Immature natural killer cell (primary cell): ENCODE measurements around the gene ACBD6. TPM values are rescaled to one million over a fixed set of nuclear protein-coding genes. Genes with fewer than 3 reads are reported as not detected.

Experiments used
- DNase-seq, 3 donors: peaks; one replicate each; pipeline ENCODE4 v3.0.0; 2022; ENCODE audit warnings: mixed read lengths in 1 of 3
- H3K27ac Mint-ChIP-seq, 6 donors: one replicate each; pipeline ENCODE4 v1.8.0; 2020; ENCODE audit warnings: mixed read lengths in 6 of 6, mild to moderate bottlenecking in 5 of 6, inconsistent platforms in 4 of 6, moderate library complexity in 3 of 6
- H3K27me3 Mint-ChIP-seq, 3 donors: one replicate each; pipeline ENCODE4 v1.8.0; 2020 to 2021; ENCODE audit warnings: low read depth in 3 of 3, mild to moderate bottlenecking in 3 of 3, mixed read lengths in 3 of 3, moderate library complexity in 3 of 3, inconsistent platforms in 1 of 3
- H3K36me3 Mint-ChIP-seq, 3 donors: one replicate each; pipeline ENCODE4 v1.8.0; 2020; ENCODE audit warnings: mixed read lengths in 3 of 3, inconsistent platforms in 2 of 3, mild to moderate bottlenecking in 2 of 3
- H3K4me1 Mint-ChIP-seq, 2 donors: one replicate each; pipeline ENCODE4 v1.8.0; 2020; ENCODE audit warnings: inconsistent platforms in 2 of 2, mild to moderate bottlenecking in 2 of 2, mixed read lengths in 2 of 2, moderate library complexity in 1 of 2
- H3K4me3 Mint-ChIP-seq, 5 donors: one replicate each; pipeline ENCODE4 v1.8.0; 2020; ENCODE audit warnings: mild to moderate bottlenecking in 5 of 5, mixed read lengths in 5 of 5, inconsistent platforms in 3 of 5, moderate library complexity in 3 of 5
- H3K9me3 Mint-ChIP-seq, 6 donors: one replicate each; pipeline ENCODE4 v1.8.0; 2020; ENCODE audit warnings: mild to moderate bottlenecking in 6 of 6, mixed read lengths in 6 of 6, inconsistent platforms in 4 of 6, moderate library complexity in 3 of 6
- polyA plus RNA-seq, 3 donors: library from polyadenylated mRNA; unstranded; fragments of 300-500 nt; fragmentation: Illumina TruSeq; gene quantifications; one replicate each; pipeline ENCODE4 v1.2.3, GENCODE V29; 2021

The ACBD6 gene
- polyA plus RNA-seq, 3 donors from 2014 or later: 30.5 to 39.2 (median 38.1) TPM

DNA sequence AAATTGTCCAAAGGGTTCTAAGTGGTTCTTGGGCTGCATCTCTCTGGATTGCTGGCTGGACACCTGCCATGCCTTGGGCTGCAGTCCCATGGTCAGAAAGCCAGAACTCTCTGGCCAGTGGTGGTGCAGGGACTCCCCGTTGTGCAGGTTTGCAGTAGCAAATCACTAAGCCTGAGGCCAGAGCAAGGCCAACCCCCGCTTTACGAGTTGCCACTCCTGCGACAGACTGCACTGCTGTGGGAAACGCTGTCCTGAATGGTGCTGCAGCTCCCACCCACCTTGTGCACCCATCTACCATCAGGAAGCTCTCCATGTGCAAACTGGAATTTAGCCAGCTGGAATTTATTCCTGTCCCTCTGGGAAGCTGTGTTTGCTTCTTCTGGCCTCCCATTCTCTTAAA is 226.7 kb downstream of the ACBD6 start:
- no peak for DNase-seq
- H3K9me3 Mint-ChIP-seq: no peaks in the 10 kb centered on the region
- no peak overlapping the region for H3K4me3 Mint-ChIP-seq
- no peaks in the 10 kb centered on the region for H3K27me3 Mint-ChIP-seq
- H3K4me1 Mint-ChIP-seq: no peaks in the 10 kb centered on the region
- no peak overlapping the region for H3K27ac Mint-ChIP-seq
- H3K36me3 Mint-ChIP-seq: peaks cover 23 to 38% (median 35%) of the 10 kb centered on the region in 3 donors

DNA sequence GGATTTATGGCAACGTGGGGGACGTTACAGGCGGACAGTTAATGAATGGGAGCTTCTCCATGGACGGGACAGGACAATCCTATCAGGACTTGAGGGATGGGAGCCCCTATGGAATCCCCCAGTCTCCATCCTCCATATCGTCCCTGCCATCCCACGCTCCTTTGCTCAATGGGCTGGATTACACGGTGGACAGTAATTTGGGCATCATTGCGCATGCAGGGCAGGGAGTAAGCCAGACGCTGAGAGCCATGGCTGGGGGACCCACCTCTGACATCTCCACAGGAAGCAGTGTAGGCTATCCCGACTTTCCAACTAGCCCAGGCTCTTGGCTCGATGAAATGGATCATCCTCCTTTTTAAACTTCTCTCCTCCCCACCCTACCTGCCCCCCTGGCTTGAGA is 228.2 kb downstream of the ACBD6 start:
- no peaks in the 10 kb centered on the region for H3K9me3 Mint-ChIP-seq
- no peak for DNase-seq
- H3K36me3 Mint-ChIP-seq: peaks cover 23 to 32% (median 31%) of the 10 kb centered on the region in 3 donors
- no peaks in the 10 kb centered on the region for H3K27me3 Mint-ChIP-seq
- H3K4me3 Mint-ChIP-seq: no peak overlapping the region
- no peak overlapping the region for H3K27ac Mint-ChIP-seq
- no peaks in the 10 kb centered on the region for H3K4me1 Mint-ChIP-seq

DNA sequence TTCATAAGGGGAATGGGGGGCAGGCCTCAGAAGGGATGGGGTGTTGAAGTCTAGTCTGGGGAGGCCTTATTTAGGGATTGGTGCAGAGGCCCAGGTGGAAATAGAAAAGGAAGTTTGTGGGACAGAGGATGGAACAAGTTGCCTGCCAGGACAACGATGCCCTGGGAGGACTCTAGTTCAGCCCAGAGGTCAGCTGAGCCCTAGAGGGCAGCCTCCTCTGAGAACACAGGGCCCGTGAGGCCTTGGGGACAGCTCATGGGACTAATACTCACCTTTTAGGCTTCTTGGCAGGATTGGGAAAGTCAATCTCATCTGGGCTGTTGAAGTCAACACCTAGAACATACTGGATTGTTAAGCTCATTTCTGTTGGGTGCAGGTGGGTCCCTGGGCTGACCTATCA is 229.3 kb downstream of the ACBD6 start:
- no peaks in the 10 kb centered on the region for H3K4me1 Mint-ChIP-seq
- DNase-seq: no peak
- no peaks in the 10 kb centered on the region for H3K27me3 Mint-ChIP-seq
- H3K9me3 Mint-ChIP-seq: no peaks in the 10 kb centered on the region
- no peak overlapping the region for H3K27ac Mint-ChIP-seq
- H3K4me3 Mint-ChIP-seq: no peak overlapping the region
- H3K36me3 Mint-ChIP-seq: peaks cover 15 to 31% (median 31%) of the 10 kb centered on the region in 3 donors

DNA sequence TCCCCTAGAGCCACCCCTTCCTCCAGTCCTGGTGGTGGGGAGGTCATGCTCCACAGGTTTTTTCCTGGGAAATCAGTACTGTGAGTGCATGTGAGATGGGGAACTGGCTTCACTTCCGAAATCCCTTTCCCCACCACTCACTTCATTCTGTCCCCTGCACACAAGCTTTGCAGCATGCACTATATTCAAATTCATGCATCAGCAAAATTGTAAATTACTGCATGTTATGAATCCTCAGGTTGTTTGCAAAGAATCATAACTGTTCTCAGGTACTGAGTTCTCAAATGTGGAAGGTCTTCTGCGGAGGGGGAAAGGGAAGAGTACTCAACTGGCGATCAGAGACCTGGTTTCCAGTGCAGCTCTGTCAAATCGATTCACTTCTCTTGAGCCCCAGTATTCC is 230.0 kb downstream of the ACBD6 start:
- Mint-ChIP-seq H3K36me3 (peaks cover 9 to 25% (median 25%) of the 10 kb centered on the region in 3 donors), H3K4me3 (no peak overlapping the region), H3K4me1 (no peaks in the 10 kb centered on the region), H3K27me3 (no peaks in the 10 kb centered on the region), H3K27ac (no peak overlapping the region), H3K9me3 (no peaks in the 10 kb centered on the region)
- DNase-seq: no peak

DNA sequence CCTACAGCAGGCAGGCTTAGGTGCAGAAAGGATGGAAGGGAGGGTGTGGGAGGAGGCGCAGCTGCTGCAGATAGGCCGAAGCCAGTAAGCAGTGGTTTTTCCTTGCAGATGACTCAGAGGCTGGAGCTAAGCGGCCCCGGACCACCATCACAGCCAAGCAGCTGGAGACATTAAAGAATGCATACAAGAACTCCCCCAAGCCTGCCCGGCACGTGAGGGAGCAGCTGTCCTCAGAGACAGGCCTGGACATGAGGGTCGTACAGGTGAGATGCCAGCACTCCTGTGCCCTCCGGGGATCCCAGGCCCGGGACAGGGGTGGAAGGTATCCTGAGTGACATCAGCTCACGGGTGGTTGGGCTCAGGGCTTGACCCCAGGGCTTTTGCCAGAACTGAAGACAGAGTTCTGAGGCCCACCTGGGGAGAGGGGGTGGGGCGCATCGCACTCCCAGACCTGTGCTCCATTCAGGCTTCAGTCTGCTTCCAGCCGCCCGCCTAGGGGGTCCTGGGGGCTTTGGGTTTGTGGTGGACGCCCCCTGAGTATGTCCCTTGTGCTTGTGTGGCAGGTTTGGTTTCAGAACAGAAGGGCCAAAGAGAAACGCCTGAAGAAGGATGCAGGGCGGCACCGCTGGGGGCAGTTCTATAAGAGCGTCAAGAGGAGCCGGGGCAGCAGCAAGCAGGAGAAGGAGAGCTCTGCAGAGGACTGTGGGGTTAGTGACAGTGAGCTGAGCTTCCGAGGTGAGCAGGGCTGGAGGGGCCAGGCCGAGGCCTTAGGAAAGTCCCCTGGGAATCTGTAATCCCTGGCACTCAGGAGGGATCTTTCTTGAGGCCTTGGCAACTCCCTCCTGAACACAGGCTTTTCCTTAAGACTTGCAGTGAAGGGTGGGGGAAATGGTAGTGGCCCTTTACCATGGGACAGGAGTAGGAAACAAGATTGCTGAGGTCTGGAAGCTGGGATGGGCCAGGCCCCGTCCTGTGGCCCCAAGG is 230.8 kb downstream of the ACBD6 start:
- no peak for DNase-seq
- no peaks in the 10 kb centered on the region for H3K27me3 Mint-ChIP-seq
- peaks cover 4 to 24% (median 21%) of the 10 kb centered on the region in 3 donors for H3K36me3 Mint-ChIP-seq
- H3K4me3 Mint-ChIP-seq: no peak overlapping the region
- no peaks in the 10 kb centered on the region for H3K9me3 Mint-ChIP-seq
- H3K27ac Mint-ChIP-seq: no peak overlapping the region
- no peaks in the 10 kb centered on the region for H3K4me1 Mint-ChIP-seq

DNA sequence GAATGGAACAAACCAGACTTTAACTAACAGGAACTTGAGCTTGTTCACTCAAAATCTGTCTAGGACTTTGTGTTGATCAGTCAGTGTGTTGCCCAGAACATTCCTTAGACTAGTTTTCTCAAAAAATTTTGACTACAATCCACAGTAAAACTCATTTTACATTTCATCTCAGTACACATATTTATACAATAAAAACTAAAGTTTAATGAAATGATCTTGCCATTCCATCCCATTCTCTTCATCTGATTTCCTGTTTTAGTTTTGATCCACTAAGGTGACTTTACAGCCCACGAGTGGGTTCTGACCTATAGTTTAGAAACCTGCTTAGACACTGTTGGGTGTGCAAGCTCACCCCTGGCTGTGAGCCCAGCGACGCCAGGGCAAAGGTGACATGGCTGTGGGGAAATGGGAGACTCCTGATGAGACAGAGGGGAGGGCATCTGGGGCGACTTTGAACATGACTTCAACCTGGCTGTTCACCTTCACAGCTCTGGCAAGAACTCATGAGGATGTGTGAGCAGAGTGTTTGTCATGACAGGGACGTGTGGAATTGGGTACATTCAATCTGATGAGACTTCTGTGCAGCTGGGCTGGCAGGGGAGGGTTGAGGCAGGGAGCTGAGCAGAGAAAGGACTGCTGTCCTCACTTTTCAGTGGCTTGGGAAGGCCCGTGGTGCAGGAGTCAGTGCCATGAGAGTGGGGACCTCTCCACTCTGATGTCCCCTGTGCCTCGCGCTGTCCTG is 231.7 kb downstream of the ACBD6 start:
- no peak for DNase-seq
- Mint-ChIP-seq H3K9me3 (no peaks in the 10 kb centered on the region), H3K36me3 (peaks cover 4 to 24% (median 17%) of the 10 kb centered on the region in 3 donors), H3K27ac (peak overlapping the region in 1 of 6 donors; percentile 4), H3K4me3 (no peak overlapping the region), H3K27me3 (no peaks in the 10 kb centered on the region), H3K4me1 (no peaks in the 10 kb centered on the region)

DNA sequence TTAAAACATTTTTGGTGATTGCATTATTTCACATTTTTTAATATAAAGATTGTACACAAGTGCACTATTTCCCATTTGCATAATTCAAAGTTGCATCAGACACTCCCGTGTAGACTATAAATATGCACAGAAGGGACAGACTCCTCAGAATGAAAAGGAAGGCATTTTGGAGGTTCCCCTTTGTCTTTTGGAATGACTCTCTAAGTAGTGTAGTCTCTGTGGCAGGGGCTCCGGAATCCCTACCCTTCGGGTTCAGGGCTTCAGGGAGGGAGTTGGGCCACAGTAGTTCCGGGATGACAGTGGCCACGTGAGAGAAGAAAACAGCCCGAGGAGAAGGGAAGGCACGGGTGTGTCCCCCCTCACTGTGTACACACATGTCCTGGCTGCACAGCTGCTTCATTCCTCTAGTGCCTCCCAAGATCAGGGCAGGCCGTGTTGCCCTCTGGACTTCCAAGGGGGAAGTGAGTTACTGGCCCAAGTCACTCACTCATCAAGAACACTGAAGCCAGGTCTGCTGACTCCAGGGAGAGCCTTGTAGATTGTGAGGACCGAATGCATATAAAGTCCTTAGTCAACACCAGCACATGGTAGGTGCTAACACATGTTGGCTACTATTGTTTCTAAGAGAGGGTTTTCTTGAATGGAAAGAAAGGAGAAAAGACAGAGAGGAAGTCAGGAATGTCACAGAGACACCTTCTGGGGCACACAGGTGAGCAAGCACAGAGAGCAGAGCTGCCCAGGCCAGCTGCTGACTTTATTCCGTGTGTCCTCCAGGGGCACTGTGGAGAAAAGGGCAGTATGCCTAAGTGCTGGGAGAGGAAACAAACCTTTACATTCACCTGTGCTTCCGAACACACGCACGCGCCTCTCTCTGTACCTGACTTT is 232.5 kb downstream of the ACBD6 start:
- peaks cover 1 to 20% (median 13%) of the 10 kb centered on the region in 3 donors for H3K36me3 Mint-ChIP-seq
- H3K27me3 Mint-ChIP-seq: no peaks in the 10 kb centered on the region
- H3K9me3 Mint-ChIP-seq: no peaks in the 10 kb centered on the region
- H3K4me1 Mint-ChIP-seq: no peaks in the 10 kb centered on the region
- DNase-seq: no peak
- no peak overlapping the region for H3K4me3 Mint-ChIP-seq
- H3K27ac Mint-ChIP-seq: no peak overlapping the region

DNA sequence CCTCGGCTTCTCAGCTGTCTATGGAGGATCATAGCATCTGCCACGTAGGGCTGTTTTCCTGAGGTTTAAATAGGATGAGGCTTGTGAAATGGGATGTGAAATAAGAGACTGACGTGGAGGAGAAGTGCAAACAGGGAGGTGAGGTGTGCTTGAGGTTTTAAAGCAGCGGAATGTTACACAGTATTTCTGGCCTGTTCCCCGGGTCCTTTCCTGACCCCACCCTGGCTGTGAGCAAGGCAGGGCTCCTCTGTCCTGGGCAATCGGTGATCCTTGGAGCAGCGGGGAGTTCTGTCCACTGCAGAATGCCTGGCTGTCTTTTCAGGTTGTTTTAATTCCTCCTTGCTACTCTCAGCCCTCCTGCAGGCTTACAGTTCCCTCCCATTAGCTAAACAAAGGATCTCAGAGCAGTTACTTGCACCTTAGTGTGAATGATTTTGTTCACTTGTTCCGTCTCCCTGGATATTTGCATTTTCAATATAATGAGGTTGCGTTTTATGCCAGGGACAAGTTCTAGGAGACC is 233.8 kb downstream of the ACBD6 start:
- Mint-ChIP-seq H3K4me3 (no peak overlapping the region), H3K36me3 (peaks cover 0 to 10% (median 5%) of the 10 kb centered on the region in 3 donors), H3K9me3 (no peaks in the 10 kb centered on the region), H3K27me3 (peaks cover 0 to 2% (median 0%) of the 10 kb centered on the region in 3 donors), H3K27ac (peak overlapping the region in 1 of 6 donors; percentile 23), H3K4me1 (no peaks in the 10 kb centered on the region)
- no peak for DNase-seq

DNA sequence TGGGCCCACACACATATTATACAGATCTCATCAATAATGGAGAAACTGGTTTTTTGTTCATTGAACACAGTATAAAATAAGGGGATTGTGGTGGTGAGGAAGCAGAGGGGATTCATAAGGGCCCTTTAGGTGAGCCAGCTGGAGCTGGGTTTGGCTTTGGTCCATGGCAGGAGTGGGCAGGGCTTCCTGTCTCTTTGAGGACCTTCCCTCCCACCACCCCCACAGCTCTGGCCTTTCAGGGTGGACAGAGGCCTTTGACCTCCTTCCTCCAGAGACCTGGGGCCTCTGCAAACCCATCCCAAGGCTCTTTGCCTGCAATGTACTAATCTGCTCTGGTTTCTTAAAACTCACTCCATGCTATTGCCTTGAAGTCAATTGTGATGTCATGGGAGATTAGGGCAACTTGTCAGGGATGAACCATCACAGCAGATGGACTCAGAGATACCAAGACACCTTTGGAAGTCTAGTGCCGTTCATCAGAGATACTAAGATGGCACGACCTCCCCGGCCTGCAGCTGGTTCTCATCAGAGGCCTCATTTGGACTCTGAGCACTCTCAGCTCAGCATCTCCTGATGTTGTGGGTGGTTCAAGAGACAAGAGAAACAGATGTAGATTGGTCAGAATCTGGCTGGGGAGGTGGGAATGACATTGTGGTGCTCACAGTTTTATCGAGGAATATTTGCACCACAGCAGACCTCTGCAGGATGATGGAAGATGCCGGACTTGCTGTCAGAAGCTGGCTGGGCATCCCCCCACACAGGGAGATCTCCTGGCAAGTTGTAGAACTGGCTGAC is 234.4 kb downstream of the ACBD6 start:
- H3K36me3 Mint-ChIP-seq: peaks cover 0 to 6% (median 0%) of the 10 kb centered on the region in 3 donors
- no peaks in the 10 kb centered on the region for H3K9me3 Mint-ChIP-seq
- H3K27me3 Mint-ChIP-seq: peaks cover 0 to 2% (median 0%) of the 10 kb centered on the region in 3 donors
- H3K27ac Mint-ChIP-seq: peak overlapping the region in 2 of 6 donors; percentile 6 to 23
- no peak for DNase-seq
- H3K4me1 Mint-ChIP-seq: no peaks in the 10 kb centered on the region
- no peak overlapping the region for H3K4me3 Mint-ChIP-seq

DNA sequence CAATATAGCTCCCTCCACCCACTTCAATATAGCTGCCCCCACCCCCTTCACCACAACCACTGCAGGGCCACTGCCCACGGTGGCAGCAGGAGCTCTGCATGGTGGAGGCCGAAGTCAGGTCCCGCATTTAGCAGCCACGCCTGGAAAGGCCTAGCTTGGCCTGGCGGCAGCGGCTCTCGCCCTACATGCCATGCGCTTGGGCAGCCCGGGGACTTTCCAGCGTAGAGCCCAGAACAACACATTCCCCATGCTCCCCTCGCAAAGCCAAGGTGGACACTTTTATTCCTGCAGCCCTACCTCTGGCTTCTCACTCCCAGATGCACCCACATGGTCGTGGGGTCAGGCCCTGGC is 235.2 kb downstream of the ACBD6 start:
- Mint-ChIP-seq H3K36me3 (peaks cover 0 to 6% (median 0%) of the 10 kb centered on the region in 3 donors), H3K27ac (no peak overlapping the region), H3K4me3 (no peak overlapping the region), H3K9me3 (no peaks in the 10 kb centered on the region), H3K4me1 (no peaks in the 10 kb centered on the region), H3K27me3 (peaks cover 0 to 2% (median 0%) of the 10 kb centered on the region in 3 donors)
- no peak for DNase-seq

DNA sequence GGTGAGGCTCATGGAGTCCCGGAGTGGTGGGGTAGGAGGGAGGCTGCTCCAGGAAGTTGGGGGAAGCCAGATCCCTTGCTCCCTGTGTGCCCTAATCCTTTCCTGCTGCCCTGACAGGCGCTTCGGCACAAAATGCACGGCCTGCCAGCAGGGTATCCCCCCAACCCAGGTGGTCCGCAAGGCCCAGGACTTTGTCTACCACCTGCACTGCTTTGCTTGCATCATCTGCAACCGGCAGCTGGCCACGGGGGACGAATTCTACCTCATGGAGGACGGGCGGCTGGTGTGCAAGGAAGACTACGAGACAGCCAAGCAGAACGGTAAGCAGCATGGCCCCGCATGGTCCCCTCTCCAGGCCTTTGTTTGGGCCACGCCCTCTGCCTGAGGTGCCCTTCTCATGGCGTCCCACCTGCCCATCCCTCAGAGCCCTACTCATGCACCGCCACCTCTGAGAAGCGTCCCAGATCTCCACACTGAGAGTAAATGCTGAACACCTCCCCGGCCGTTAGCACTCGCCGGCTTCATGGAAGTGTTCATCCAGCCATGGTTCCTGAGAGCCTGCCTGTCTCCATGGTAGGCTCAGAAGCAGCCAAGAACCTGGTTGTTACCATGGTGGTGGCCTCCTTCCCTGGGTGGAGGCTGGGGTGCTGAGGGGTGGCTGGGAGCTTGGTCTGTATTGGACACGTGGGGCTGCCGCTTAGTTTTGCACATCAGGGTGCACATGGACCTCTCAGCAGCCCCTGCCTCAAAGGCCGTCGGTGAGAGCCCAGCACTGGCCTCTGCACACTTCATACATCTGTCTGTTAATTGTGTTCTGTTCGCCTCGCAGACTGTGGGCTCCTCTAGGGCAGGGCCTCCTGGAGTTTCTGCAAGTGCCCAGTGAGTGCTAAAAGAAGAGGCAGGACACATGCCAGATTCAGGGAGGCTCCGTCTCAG is 235.8 kb downstream of the ACBD6 start:
- Mint-ChIP-seq H3K27ac (no peak overlapping the region), H3K4me3 (no peak overlapping the region), H3K27me3 (peaks cover 0 to 2% (median 0%) of the 10 kb centered on the region in 3 donors), H3K9me3 (no peaks in the 10 kb centered on the region), H3K36me3 (peaks cover 0 to 6% (median 0%) of the 10 kb centered on the region in 3 donors), H3K4me1 (no peaks in the 10 kb centered on the region)
- no peak for DNase-seq

DNA sequence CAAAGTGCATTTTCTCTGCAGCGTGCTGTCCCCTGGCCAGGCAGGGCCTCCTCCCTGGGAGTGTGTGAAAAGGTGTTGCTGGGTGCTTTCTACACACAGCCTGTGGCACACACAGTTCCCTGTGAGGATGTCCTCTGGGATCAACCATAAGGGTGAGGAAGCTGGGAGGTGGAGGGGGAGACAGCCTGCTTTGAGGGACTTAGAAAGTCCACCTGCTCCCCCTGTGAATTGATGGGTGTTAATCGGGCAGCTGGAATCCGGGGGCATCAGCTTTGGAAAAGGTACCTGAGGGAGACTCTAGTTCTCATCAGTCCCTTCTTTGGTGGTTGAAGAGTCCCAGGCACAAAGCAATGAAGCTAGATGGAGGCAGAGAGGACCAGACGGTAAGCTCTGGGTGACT is 236.5 kb downstream of the ACBD6 start:
- H3K4me3 Mint-ChIP-seq: no peak overlapping the region

More for the DNA sequence above, 236.5 kb downstream of the ACBD6 start:
- Mint-ChIP-seq H3K4me1 (no peaks in the 10 kb centered on the region), H3K9me3 (no peaks in the 10 kb centered on the region), H3K36me3 (peaks cover 0 to 3% (median 0%) of the 10 kb centered on the region in 3 donors), H3K27me3 (peaks cover 0 to 2% (median 0%) of the 10 kb centered on the region in 3 donors), H3K27ac (no peak overlapping the region)
- DNase-seq: no peak
